SJSA1 (cell line): ENCODE data around the gene PNMA8A. TPM values are rescaled to one million over a fixed set of nuclear protein-coding genes. Genes with fewer than 3 reads are reported as not detected.
"Not testable (repeated sequence)": the region's sequence is repeated elsewhere in the genome, so short reads cannot be mapped to it uniquely, and the experiment has no call there.

Source experiments
- DNase-seq, 2 experiments: peaks; one replicate each; pipeline ENCODE4 v3.0.0-alpha.2; 2015 to 2020; ENCODE audit warnings: low spot score in 2 of 2, low read depth in 1 of 2
- H3K27ac ChIP-seq: fragments of 250-450 bp; sonication (Bioruptor Pico); 2 replicates; pipeline ENCODE4 v1.5.1; 2020; ENCODE audit warnings: mild to moderate bottlenecking, moderate library complexity
- H3K27me3 ChIP-seq: fragments of 250-450 bp; sonication (Bioruptor Pico); replicated peaks from 2 replicates; pipeline ENCODE4 v1.5.1; 2020; ENCODE audit warnings: mild to moderate bottlenecking, moderate library complexity
- H3K36me3 ChIP-seq: fragments of 250-450 bp; sonication (Bioruptor Pico); 2 replicates; pipeline ENCODE4 v1.5.1; 2020; ENCODE audit warnings: mild to moderate bottlenecking
- H3K4me1 ChIP-seq: fragments of 250-450 bp; sonication (Bioruptor Pico); replicated peaks from 2 replicates; pipeline ENCODE4 v1.6.1; 2021; ENCODE audit warnings: mild to moderate bottlenecking
- H3K4me3 ChIP-seq: fragments of 250-450 bp; sonication (Bioruptor Pico); 2 replicates; pipeline ENCODE4 v1.5.1; 2020; ENCODE audit warnings: mild to moderate bottlenecking
- H3K9me3 ChIP-seq: fragments of 250-450 bp; sonication (Bioruptor Pico); replicated peaks from 2 replicates; pipeline ENCODE4 v1.5.1; 2020; ENCODE audit warnings: mild to moderate bottlenecking
- total RNA-seq: library from RNA; depleted of rRNA; stranded (reverse); fragments of >200 nt; shearing (Covaris generic); gene quantifications from 2 replicates; pipeline ENCODE4 v1.2.3, GENCODE V29; 2014

PNMA8A gene
- total RNA-seq, 1 experiment from 2014 or later, result 7.6 TPM

- not testable (repeated sequence) for H3K4me3 ChIP-seq, H3K4me1 ChIP-seq, H3K36me3 ChIP-seq, H3K9me3 ChIP-seq, DNase-seq, H3K27me3 ChIP-seq, H3K27ac ChIP-seq
Observed at GRCh38 chr19:46496886-46497285, 25.5 kb upstream of the PNMA8A start.

GRCh38 chr19:46496304-46496703, 24.9 kb upstream of the PNMA8A start:
- Histone ChIP-seq H3K4me3 (no peak overlapping the region), H3K9me3 (no peaks in the 10 kb centered on the region), H3K36me3 (no peaks in the 10 kb centered on the region), H3K27me3 (0 out of 2 replicates have a peak, but pooled peaks cover 5% of the 10 kb centered on the region), H3K27ac (no peak overlapping the region), H3K4me1 (peaks cover 6% of the 10 kb centered on the region)
- DNase-seq, result no peak

DNA sequence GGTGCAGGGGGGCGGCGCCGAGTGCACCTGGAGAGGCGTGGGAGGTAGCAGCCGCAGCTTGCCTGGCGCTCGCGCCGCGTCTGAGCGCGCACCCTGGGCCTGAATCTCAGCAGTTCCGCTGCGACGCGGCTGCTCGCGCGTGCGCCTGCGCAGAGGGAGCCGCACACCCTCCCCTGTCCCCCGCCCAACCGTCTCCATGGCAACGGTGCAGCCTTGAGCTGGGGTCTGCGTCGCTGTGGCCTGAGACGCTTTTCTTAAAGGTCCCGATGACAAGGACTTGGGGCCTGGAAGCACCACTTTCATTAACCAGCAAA, 24.4 kb upstream of the PNMA8A start, which contains the start of gene PNMA8B:
TSS of gene PNMA8B (minus strand) at position 82 of the 314 bp plus-strand sequence. CDS start 402 bp downstream, outside the sequence.
- H3K9me3 ChIP-seq, result no peaks in the 10 kb centered on the region
- no peak within 1 kb of the TSS for H3K4me3 ChIP-seq
- H3K27ac ChIP-seq, result no peak within 1 kb of the TSS
- H3K27me3 ChIP-seq, result peaks cover 5% of the 10 kb centered on the region; the same call in 1 of the 2 replicates
- no peak for DNase-seq
- H3K4me1 ChIP-seq, result peaks cover 2% of the 10 kb centered on the region
- H3K36me3 ChIP-seq, result no peaks in the 10 kb centered on the region

GRCh38 chr19:46494941-46495785, 23.8 kb upstream of the PNMA8A start:
- no peak overlapping the region for H3K4me3 ChIP-seq
- H3K4me1 ChIP-seq, result no peaks in the 10 kb centered on the region
- peaks cover 5% of the 10 kb centered on the region; the same call in 1 of the 2 replicates for H3K27me3 ChIP-seq
- no peaks in the 10 kb centered on the region for H3K36me3 ChIP-seq
- no peaks in the 10 kb centered on the region for H3K9me3 ChIP-seq
- DNase-seq, result no peak
- H3K27ac ChIP-seq, result no peak overlapping the region

GRCh38 chr19:46494146-46494940, 23.0 kb upstream of the PNMA8A start:
- no peaks in the 10 kb centered on the region for H3K9me3 ChIP-seq
- H3K27ac ChIP-seq, result no peak overlapping the region
- H3K4me3 ChIP-seq, result no peak overlapping the region
- H3K27me3 ChIP-seq, result peaks cover 5% of the 10 kb centered on the region; the same call in 1 of the 2 replicates
- no peaks in the 10 kb centered on the region for H3K4me1 ChIP-seq
- no peak for DNase-seq
- no peaks in the 10 kb centered on the region for H3K36me3 ChIP-seq

- Histone ChIP-seq H3K4me1 (no peaks in the 10 kb centered on the region), H3K4me3 (no peak overlapping the region), H3K27me3 (peaks cover 5% of the 10 kb centered on the region; the same call in 1 of the 2 replicates), H3K36me3 (no peaks in the 10 kb centered on the region), H3K27ac (no peak overlapping the region), H3K9me3 (no peaks in the 10 kb centered on the region)
- no peak for DNase-seq
Observed at GRCh38 chr19:46493236-46494145, 22.1 kb upstream of the PNMA8A start.

DNA sequence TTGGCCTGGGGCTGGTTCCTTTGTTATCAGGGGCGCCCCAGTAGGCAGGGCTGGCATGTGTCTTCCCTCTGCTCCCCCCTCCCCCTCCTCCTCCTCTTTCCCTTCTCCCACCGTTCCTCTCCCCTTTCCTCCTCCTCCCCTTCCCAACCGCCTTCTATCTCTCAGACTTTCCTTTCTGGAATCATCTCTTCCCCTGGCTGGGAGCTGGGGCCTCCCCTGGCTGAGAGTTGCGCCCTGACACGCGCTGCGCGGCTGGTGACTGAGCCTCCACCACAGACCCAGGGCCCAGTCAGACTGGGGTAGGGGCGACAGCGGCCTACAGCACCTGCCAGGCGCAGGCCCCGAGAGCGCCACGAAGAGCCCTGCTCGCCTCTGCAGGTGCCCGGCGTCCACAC, 21.5 kb upstream of the PNMA8A start:
- Histone ChIP-seq H3K36me3 (no peaks in the 10 kb centered on the region), H3K9me3 (no peaks in the 10 kb centered on the region), H3K27me3 (peaks cover 5% of the 10 kb centered on the region; the same call in 1 of the 2 replicates), H3K4me3 (no peak overlapping the region), H3K27ac (no peak overlapping the region), H3K4me1 (no peaks in the 10 kb centered on the region)
- no peak for DNase-seq

DNA sequence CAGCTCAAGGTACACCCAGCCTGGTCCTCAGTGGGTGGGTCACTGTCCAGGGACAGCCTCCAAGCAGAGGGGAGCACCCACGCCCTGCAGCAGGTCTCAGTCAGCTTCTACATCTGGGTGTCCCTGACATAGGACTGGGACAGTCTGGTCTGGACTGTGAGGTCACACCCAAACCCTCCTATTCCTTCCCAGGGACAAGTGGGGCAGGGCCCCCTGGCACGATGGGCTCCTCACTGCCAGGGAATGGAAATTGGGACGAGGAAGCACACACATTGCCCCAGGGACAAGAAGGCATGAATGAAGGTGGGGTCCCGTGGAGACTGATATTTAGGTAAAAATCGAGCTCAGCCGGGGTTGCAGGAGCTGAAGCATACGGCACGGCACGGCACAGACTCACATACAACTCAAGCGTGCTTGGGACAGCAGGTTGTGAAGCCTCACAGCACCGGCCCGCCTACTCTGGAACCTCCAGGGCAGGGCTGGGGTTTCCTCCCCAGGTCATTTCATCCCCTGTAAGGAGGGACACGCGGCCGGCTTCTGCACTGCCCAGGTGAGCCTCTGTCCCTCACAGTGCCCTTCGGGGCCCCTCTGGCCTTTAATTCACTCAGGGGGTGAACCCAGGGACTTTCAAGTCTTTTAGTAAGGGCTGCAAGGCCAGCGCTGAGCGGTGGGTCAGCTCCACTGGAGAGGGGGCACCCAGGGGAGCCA, 20.8 kb upstream of the PNMA8A start:
- H3K4me1 ChIP-seq, result peaks cover 5% of the 10 kb centered on the region; the same call in 1 of the 2 replicates
- no peak overlapping the region for H3K4me3 ChIP-seq
- no peaks in the 10 kb centered on the region for H3K36me3 ChIP-seq
- no peak overlapping the region for H3K27ac ChIP-seq
- no peak for DNase-seq
- H3K9me3 ChIP-seq, result no peaks in the 10 kb centered on the region
- H3K27me3 ChIP-seq, result peaks cover 5% of the 10 kb centered on the region; the same call in 1 of the 2 replicates

DNA sequence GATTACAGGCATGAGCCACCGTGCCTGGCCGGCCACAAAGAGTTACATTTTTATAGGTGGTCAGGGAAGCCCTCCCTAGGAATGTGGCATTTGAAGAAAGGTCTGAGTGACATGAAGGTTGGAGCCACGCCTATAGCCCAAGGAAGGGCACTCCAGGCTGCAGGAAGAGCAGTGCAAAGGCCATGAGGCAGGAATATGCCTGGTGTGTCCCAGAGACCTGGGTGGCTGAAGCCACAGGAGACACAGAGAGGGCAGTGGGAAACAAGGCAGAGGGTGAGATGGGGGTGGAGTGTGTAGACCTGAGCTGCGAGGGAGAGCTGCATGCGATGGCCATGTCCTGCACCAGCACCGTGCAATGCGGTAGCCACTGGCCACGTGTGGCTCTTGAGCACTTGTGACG, 19.4 kb upstream of the PNMA8A start:
- Histone ChIP-seq H3K4me3 (no peak overlapping the region), H3K27me3 (peaks cover 5% of the 10 kb centered on the region; the same call in 1 of the 2 replicates), H3K4me1 (peaks cover 5% of the 10 kb centered on the region; the same call in 1 of the 2 replicates), H3K9me3 (no peaks in the 10 kb centered on the region), H3K27ac (no peak overlapping the region), H3K36me3 (no peaks in the 10 kb centered on the region)
- no peak for DNase-seq

GRCh38 chr19:46489445-46490272, 18.3 kb upstream of the PNMA8A start:
- no peak overlapping the region for H3K27ac ChIP-seq
- DNase-seq, result no peak
- no peaks in the 10 kb centered on the region for H3K9me3 ChIP-seq
- peaks cover 5% of the 10 kb centered on the region; the same call in 1 of the 2 replicates for H3K27me3 ChIP-seq
- no peaks in the 10 kb centered on the region for H3K36me3 ChIP-seq
- peaks cover 5% of the 10 kb centered on the region; the same call in 1 of the 2 replicates for H3K4me1 ChIP-seq
- no peak overlapping the region for H3K4me3 ChIP-seq

GRCh38 chr19:46488551-46488950, 17.2 kb upstream of the PNMA8A start:
- DNase-seq, result no peak
- H3K36me3 ChIP-seq, result no peaks in the 10 kb centered on the region
- no peak overlapping the region for H3K4me3 ChIP-seq
- no peaks in the 10 kb centered on the region for H3K9me3 ChIP-seq
- H3K27me3 ChIP-seq, result peaks cover 5% of the 10 kb centered on the region; the same call in 1 of the 2 replicates
- peaks cover 5% of the 10 kb centered on the region; the same call in 1 of the 2 replicates for H3K4me1 ChIP-seq
- H3K27ac ChIP-seq, result no peak overlapping the region
